ENCODE measurements around the gene FGD4.

The FGD4 gene

DNA sequence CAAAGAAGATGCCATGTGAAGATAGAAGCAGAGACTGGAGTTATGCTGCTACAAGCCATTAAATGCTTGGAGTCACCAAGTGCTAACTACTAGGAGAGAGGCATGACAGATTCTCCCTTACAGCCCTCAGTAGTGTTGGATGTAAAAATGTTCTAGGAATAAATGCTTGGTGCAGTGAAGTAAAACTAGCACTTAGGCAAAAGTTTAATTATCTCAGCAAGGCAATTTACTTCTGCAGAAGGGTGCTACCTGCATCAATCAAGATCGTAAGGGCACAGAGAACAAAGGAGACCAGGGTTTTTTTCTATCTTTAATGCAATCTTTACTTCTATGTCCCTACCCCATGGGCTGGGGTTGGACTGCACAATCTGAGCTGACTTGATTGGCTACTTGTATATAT is 270.2 kb downstream of the FGD4 start:
- Histone ChIP-seq H3K4me2 (no peak overlapping the region), H3K36me3 (ENCODE audit: insufficient read depth) (no peaks in the 10 kb centered on the region), H2AFZ (ENCODE audit: low read depth) (no peak overlapping the region), H3K79me2 (ENCODE audit: insufficient read depth, low read depth) (no peaks in the 10 kb centered on the region), H3K27me3 (ENCODE audit: insufficient read depth, low read depth) (no peaks in the 10 kb centered on the region), H4K20me1 (ENCODE audit: insufficient read depth) (no peaks in the 10 kb centered on the region), H3K4me3 (IDR thresholded peaks at IDR 0.05; ENCODE audit: insufficient read depth, low read depth, low read length) (no peak overlapping the region), H3K27ac (no peak overlapping the region), H3K4me1 (ENCODE audit: low read depth, poor library complexity, severe bottlenecking) (peaks cover 13% of the 10 kb centered on the region), H3K9ac (no peak overlapping the region)
- TF ChIP-seq, protein P1, sequence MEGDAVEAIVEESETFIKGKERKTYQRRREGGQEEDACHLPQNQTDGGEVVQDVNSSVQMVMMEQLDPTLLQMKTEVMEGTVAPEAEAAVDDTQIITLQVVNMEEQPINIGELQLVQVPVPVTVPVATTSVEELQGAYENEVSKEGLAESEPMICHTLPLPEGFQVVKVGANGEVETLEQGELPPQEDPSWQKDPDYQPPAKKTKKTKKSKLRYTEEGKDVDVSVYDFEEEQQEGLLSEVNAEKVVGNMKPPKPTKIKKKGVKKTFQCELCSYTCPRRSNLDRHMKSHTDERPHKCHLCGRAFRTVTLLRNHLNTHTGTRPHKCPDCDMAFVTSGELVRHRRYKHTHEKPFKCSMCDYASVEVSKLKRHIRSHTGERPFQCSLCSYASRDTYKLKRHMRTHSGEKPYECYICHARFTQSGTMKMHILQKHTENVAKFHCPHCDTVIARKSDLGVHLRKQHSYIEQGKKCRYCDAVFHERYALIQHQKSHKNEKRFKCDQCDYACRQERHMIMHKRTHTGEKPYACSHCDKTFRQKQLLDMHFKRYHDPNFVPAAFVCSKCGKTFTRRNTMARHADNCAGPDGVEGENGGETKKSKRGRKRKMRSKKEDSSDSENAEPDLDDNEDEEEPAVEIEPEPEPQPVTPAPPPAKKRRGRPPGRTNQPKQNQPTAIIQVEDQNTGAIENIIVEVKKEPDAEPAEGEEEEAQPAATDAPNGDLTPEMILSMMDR (conservative IDR thresholded peaks at IDR 0.05; ENCODE audit: low read depth, low read length): no peak

DNA sequence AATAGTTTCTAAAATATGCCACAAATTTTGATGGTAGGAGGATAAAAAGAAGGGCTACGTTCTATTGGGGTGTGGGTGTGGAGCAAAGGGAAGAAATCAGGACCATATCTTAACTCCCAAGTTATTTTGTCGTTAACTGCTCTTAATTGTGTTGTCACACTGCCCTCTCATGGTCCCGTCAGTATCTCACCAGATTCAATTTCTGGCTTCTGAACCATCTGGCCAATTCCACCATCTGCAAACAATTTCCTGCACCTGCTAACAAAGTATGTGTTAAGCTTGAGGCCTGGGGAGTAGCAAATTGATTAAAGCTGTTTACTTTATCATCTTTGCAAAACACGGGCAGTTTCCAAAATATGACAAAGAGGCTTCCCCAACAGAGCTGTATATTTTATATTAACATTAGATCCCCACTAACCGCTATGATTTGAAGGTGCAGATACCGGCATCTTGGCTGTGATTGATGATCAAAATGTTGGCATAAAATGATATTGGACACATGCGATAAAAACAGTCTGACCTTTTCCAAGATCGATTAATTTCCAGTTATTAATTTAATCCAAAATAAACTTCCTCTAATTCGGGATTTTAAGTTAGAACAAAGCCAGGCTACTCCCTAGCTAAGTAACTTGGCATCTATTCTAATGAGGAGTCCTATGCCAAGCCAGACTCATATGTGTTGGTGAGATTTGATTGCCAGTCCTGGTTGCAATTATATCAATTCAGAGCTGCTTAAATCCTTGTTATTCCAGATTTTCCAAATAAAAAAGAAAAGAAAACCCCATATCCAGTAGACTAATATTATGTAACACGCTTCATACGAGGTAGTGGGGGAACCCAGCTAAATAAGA is 272.8 kb downstream of the FGD4 start:
- Histone ChIP-seq H3K4me1 (ENCODE audit: low read depth, poor library complexity, severe bottlenecking) (peaks cover 13% of the 10 kb centered on the region), H3K27me3 (ENCODE audit: insufficient read depth, low read depth) (no peaks in the 10 kb centered on the region), H3K27ac (no peak overlapping the region), H3K9ac (no peak overlapping the region), H3K36me3 (ENCODE audit: insufficient read depth) (no peaks in the 10 kb centered on the region), H3K4me3 (IDR thresholded peaks at IDR 0.05; ENCODE audit: insufficient read depth, low read depth, low read length) (no peak overlapping the region), H3K79me2 (ENCODE audit: insufficient read depth, low read depth) (no peaks in the 10 kb centered on the region), H2AFZ (ENCODE audit: low read depth) (no peak overlapping the region), H4K20me1 (ENCODE audit: insufficient read depth) (no peaks in the 10 kb centered on the region), H3K4me2 (0 out of 2 replicates have a peak overlapping the region, but pooled peaks have one; percentile 6)
- TF ChIP-seq, protein P1 (conservative IDR thresholded peaks at IDR 0.05; ENCODE audit: low read depth, low read length): peak; percentile 77

DNA sequence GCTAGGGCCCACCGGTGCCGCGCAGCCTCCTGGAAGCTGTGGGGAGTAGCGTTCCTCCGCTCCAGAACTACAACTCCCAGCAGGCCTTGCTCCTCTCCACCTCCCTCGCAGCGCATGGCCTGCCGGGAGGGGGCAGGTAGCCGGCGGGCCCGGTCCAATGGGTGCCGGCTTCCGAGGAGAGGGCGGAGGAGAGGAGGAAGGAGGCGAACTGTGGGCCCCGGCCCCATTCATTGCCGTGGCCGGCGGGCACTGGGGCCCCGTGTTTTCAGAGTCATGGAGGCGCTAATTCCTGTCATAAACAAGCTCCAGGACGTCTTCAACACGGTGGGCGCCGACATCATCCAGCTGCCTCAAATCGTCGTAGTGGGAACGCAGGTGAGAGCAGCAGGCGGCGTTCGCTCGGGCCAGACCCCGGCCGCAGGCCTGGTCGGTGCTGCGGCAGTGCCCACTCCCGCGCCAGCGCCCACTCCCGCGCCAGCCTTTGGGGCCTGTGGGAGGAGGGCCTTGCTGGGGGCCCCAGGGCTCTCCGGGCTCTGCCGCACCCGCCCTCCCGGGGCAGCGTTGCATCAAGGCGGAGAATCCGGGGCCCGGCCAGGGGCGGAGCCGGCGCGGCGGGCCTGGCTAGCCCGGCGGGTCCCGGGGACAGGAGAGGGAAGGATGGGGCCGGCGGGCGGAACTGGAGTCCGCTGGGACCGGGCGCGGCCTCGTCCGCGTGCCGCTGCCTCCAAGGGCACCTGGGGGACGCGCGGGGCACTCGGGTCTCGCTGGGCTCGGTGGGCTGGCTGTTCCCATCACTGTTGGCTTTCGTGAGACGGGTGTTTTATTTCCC is 279.9 kb downstream of the FGD4 start, which contains the start of gene DNM1L:
Gene DNM1L, plus strand, starts transcription at position 211 of the 829 bp plus-strand sequence. Its CDS starts 63 bp downstream, at position 274.
- Histone ChIP-seq H3K4me3 (IDR thresholded peaks at IDR 0.05; ENCODE audit: insufficient read depth, low read depth, low read length) (no peak within 1 kb of the TSS), H3K9ac (peak within 1 kb of the TSS; percentile 71), H3K4me2 (peak within 1 kb of the TSS; percentile 41), H3K4me1 (ENCODE audit: low read depth, poor library complexity, severe bottlenecking) (peaks cover 22% of the 10 kb centered on the region), H3K36me3 (ENCODE audit: insufficient read depth) (no peaks in the 10 kb centered on the region), H4K20me1 (ENCODE audit: insufficient read depth) (0 out of 2 replicates have a peak, but pooled peaks cover 4% of the 10 kb centered on the region), H3K27me3 (ENCODE audit: insufficient read depth, low read depth) (no peaks in the 10 kb centered on the region), H3K27ac (peak within 1 kb of the TSS; percentile 76), H2AFZ (ENCODE audit: low read depth) (peak within 1 kb of the TSS; percentile 81), H3K79me2 (ENCODE audit: insufficient read depth, low read depth) (peaks cover 47% of the 10 kb centered on the region)
- TF ChIP-seq, protein P1 (conservative IDR thresholded peaks at IDR 0.05; ENCODE audit: low read depth, low read length): no peak

DNA sequence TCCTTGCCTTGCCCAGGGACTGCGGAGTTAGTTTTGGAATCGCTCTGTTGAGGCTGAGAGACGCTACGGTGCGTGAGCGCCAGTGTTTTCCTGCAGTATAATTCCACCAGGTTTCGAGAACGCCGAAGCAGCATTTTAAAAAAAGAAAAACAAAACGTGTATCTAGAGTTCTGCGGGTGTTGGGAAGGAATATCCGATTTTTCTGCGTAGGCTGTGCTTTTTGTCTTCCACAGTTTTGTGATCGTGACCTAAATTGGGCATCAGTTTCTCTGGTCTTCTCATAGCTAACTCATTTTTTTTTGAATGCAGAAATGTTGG is 280.5 kb downstream of the FGD4 start:
- Histone ChIP-seq H3K9ac (peak overlapping the region; percentile 71), H3K79me2 (ENCODE audit: insufficient read depth, low read depth) (peaks cover 53% of the 10 kb centered on the region), H3K4me2 (peak overlapping the region; percentile 41), H2AFZ (ENCODE audit: low read depth) (peak overlapping the region; percentile 81; the same call in 1 of the 2 replicates), H3K36me3 (ENCODE audit: insufficient read depth) (no peaks in the 10 kb centered on the region), H3K4me1 (ENCODE audit: low read depth, poor library complexity, severe bottlenecking) (peaks cover 22% of the 10 kb centered on the region), H3K27me3 (ENCODE audit: insufficient read depth, low read depth) (no peaks in the 10 kb centered on the region), H3K4me3 (IDR thresholded peaks at IDR 0.05; ENCODE audit: insufficient read depth, low read depth, low read length) (no peak overlapping the region), H3K27ac (peak overlapping the region; percentile 76), H4K20me1 (ENCODE audit: insufficient read depth) (0 out of 2 replicates have a peak, but pooled peaks cover 4% of the 10 kb centered on the region)
- TF ChIP-seq, protein P1 (conservative IDR thresholded peaks at IDR 0.05; ENCODE audit: low read depth, low read length): no peak
